ENCODE results near the gene TMEM42.

Gene TMEM42

GRCh38 chr3:44905446-44906157, 43.9 kb downstream of the TMEM42 start:
- no peak overlapping the region for H3K4me3 ChIP-seq (replicated peaks; ENCODE audit: low read depth, low read length)
- H3K27me3 ChIP-seq (replicated peaks; ENCODE audit: control insufficient read depth, insufficient read depth, low read length) = no peaks in the 10 kb centered on the region
- TF ChIP-seq CTCF (IDR thresholded peaks at IDR 0.05; ENCODE audit: insufficient read depth, low read length, poor library complexity, severe bottlenecking) = no peak
- no peaks in the 10 kb centered on the region for H3K36me3 ChIP-seq (ENCODE audit: control insufficient read depth, insufficient read depth, low read length)
- DNase-seq (ENCODE audit: extremely low read depth, insufficient read length) = no peak

- no peak for TF ChIP-seq CTCF (IDR thresholded peaks at IDR 0.05; ENCODE audit: insufficient read depth, low read length, poor library complexity, severe bottlenecking)
- no peak overlapping the region for H3K4me3 ChIP-seq (replicated peaks; ENCODE audit: low read depth, low read length)
- no peaks in the 10 kb centered on the region for H3K27me3 ChIP-seq (replicated peaks; ENCODE audit: control insufficient read depth, insufficient read depth, low read length)
- no peak for DNase-seq (ENCODE audit: extremely low read depth, insufficient read length)
- no peaks in the 10 kb centered on the region for H3K36me3 ChIP-seq (ENCODE audit: control insufficient read depth, insufficient read depth, low read length)
Observed at GRCh38 chr3:44906997-44907396, 45.3 kb downstream of the TMEM42 start.

GRCh38 chr3:44907612-44908011, 45.9 kb downstream of the TMEM42 start:
- DNase-seq (ENCODE audit: extremely low read depth, insufficient read length) = no peak
- TF ChIP-seq CTCF (IDR thresholded peaks at IDR 0.05; ENCODE audit: insufficient read depth, low read length, poor library complexity, severe bottlenecking) = no peak
- no peaks in the 10 kb centered on the region for H3K27me3 ChIP-seq (replicated peaks; ENCODE audit: control insufficient read depth, insufficient read depth, low read length)
- H3K36me3 ChIP-seq (ENCODE audit: control insufficient read depth, insufficient read depth, low read length) = no peaks in the 10 kb centered on the region
- no peak overlapping the region for H3K4me3 ChIP-seq (replicated peaks; ENCODE audit: low read depth, low read length)

DNA sequence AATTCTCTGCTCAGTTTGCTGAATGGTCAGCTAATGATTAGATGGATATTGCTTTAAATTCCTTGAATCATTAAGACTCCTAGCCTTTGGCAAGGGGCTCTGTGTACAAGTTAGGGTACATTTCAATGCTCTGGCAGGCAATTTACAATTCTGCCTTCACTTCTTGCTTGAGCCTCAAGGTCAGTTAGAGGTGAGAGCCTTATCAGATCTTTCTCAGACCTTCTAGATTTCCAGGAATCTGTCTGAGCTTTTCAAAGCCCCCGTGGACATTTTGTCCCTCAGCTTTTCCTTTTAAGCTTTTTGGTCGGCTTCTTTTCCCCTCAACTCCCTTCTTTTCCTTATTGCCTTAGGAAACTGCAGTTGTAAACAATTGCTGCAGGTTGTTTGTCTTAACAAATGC, 47.4 kb downstream of the TMEM42 start:
- H3K27me3 ChIP-seq (replicated peaks; ENCODE audit: control insufficient read depth, insufficient read depth, low read length) = no peaks in the 10 kb centered on the region
- TF ChIP-seq CTCF (IDR thresholded peaks at IDR 0.05; ENCODE audit: insufficient read depth, low read length, poor library complexity, severe bottlenecking) = no peak
- H3K4me3 ChIP-seq (replicated peaks; ENCODE audit: low read depth, low read length) = no peak overlapping the region
- H3K36me3 ChIP-seq (ENCODE audit: control insufficient read depth, insufficient read depth, low read length) = no peaks in the 10 kb centered on the region
- no peak for DNase-seq (ENCODE audit: extremely low read depth, insufficient read length)

GRCh38 chr3:44910693-44911092, 49.0 kb downstream of the TMEM42 start:
- no peak for DNase-seq (ENCODE audit: extremely low read depth, insufficient read length)
- TF ChIP-seq CTCF (IDR thresholded peaks at IDR 0.05; ENCODE audit: insufficient read depth, low read length, poor library complexity, severe bottlenecking) = no peak
- H3K4me3 ChIP-seq (replicated peaks; ENCODE audit: low read depth, low read length) = no peak overlapping the region
- H3K27me3 ChIP-seq (replicated peaks; ENCODE audit: control insufficient read depth, insufficient read depth, low read length) = no peaks in the 10 kb centered on the region
- no peaks in the 10 kb centered on the region for H3K36me3 ChIP-seq (ENCODE audit: control insufficient read depth, insufficient read depth, low read length)

Measured in GM06990 (cell line).